Naive thymus-derived CD4-positive, alpha-beta T cell (primary cell): ENCODE results near the gene CLECL1. TPM values are rescaled to one million over a fixed set of nuclear protein-coding genes. Genes with fewer than 3 reads are reported as not detected.
"Not testable (repeated sequence)": the region's sequence is repeated elsewhere in the genome, so short reads cannot be mapped to it uniquely, and the experiment has no call there.

Source experiments
- ATAC-seq: fragments of 150-1000 bp; cut with Tn5 transposase; 2 replicates; pipeline ENCODE4 v1.10.0; 2021; ENCODE audit warnings: mild to moderate bottlenecking, moderate library complexity
- CTCF ChIA-PET: fragments of 350-600 bp; sonication (Branson Sonifier 250); formaldehyde crosslinking; loops from one replicate; lab custom pipeline; 2021; ENCODE audit warnings: antibody characterized with exemption; lab: Charles Lee
- POLR2A ChIA-PET: fragments of 350-600 bp; sonication (Branson Sonifier 250); formaldehyde crosslinking; loops from one replicate; lab custom pipeline; 2021; ENCODE audit warnings: antibody characterized with exemption, inconsistent platforms; lab: Charles Lee
- DNase-seq, 9 donors: peaks; one replicate each; pipeline versions ENCODE4 v3.0.0 to v3.0.0-alpha.2; 2020 to 2022; ENCODE audit warnings: mixed read lengths in 1 of 9
- H3K27ac ChIP-seq: one replicate; pipeline ENCODE4 v1.7.0; 2013; ENCODE audit warnings: mild to moderate bottlenecking, low read depth, low read length, moderate library complexity
- H3K27me3 ChIP-seq, 2 donors: one replicate each; pipeline ENCODE4 v1.7.0; 2013; ENCODE audit warnings: low read length in 2 of 2, mild to moderate bottlenecking in 2 of 2, moderate library complexity in 2 of 2; ENCODE audit not compliant: control insufficient read depth in 2 of 2, insufficient read depth in 2 of 2
- H3K36me3 ChIP-seq, 3 experiments: 1 replicate in 2 of 3; 2 replicates in 1 of 3; pipeline ENCODE4 v1.7.0; 2013; ENCODE audit warnings: low read length in 3 of 3, mild to moderate bottlenecking in 3 of 3, moderate library complexity in 1 of 3; ENCODE audit not compliant: insufficient read depth in 3 of 3, control insufficient read depth in 2 of 3
- H3K4me1 ChIP-seq, 2 donors: one replicate each; pipeline ENCODE4 v1.7.0; 2013; ENCODE audit warnings: low read length in 2 of 2, mild to moderate bottlenecking in 2 of 2, moderate library complexity in 1 of 2; ENCODE audit not compliant: control insufficient read depth in 2 of 2, insufficient read depth in 2 of 2
- H3K4me3 ChIP-seq: 2 replicates; pipeline ENCODE4 v1.7.0; 2013; ENCODE audit warnings: mild to moderate bottlenecking, low read length
- H3K9me3 ChIP-seq, 3 experiments: 1 replicate in 2 of 3; 2 replicates in 1 of 3; pipeline ENCODE4 v1.7.0; 2013; ENCODE audit warnings: low read length in 3 of 3; ENCODE audit not compliant: control insufficient read depth in 2 of 3
- H3K27ac Mint-ChIP-seq, 9 donors: one replicate each; pipeline ENCODE4 v1.8.0; 2020 to 2022; ENCODE audit warnings: mixed read lengths in 9 of 9, mild to moderate bottlenecking in 8 of 9, moderate library complexity in 5 of 9, inconsistent platforms in 2 of 9
- H3K27me3 Mint-ChIP-seq, 5 donors: one replicate each; pipeline ENCODE4 v1.8.0; 2021 to 2022; ENCODE audit warnings: mixed read lengths in 5 of 5, mild to moderate bottlenecking in 1 of 5
- H3K36me3 Mint-ChIP-seq, 5 donors: one replicate each; pipeline ENCODE4 v1.8.0; 2020 to 2022; ENCODE audit warnings: mixed read lengths in 5 of 5, mild to moderate bottlenecking in 3 of 5, inconsistent platforms in 1 of 5
- H3K4me1 Mint-ChIP-seq, 7 donors: one replicate each; pipeline ENCODE4 v1.8.0; 2020 to 2022; ENCODE audit warnings: mixed read lengths in 7 of 7, mild to moderate bottlenecking in 3 of 7, inconsistent platforms in 1 of 7
- H3K4me3 Mint-ChIP-seq, 10 donors: one replicate each; pipeline ENCODE4 v1.8.0; 2020 to 2022; ENCODE audit warnings: mild to moderate bottlenecking in 10 of 10, mixed read lengths in 10 of 10, moderate library complexity in 6 of 10, inconsistent platforms in 2 of 10
- H3K9me3 Mint-ChIP-seq, 11 donors: one replicate each; pipeline ENCODE4 v1.8.0; 2020 to 2022; ENCODE audit warnings: mixed read lengths in 11 of 11, mild to moderate bottlenecking in 4 of 11, inconsistent platforms in 1 of 11, moderate library complexity in 1 of 11
- intact Hi-C, 2 donors: fragments of 100-400 bp; cut with micrococcal nuclease; formaldehyde crosslinking; loops; one replicate each; pipeline ENCODE4 v1.15.1; 2023
- polyA plus RNA-seq, 2 donors: library from polyadenylated mRNA; unstranded; fragments of 300-500 nt; fragmentation: Illumina TruSeq; gene quantifications; one replicate each; pipeline ENCODE4 v1.2.3, GENCODE V29; 2021
- total RNA-seq, 6 experiments: library from RNA in 5 of 6; stranded (reverse) in 5 of 6; gene quantifications; 1 replicate in 5 of 6; 2 replicates in 1 of 6; pipeline ENCODE4 v1.2.3 and lab custom pipeline; 2021 to 2026

Gene CLECL1
- total and polyA plus RNA-seq, 7 experiments from 2014 or later = 0.38 to 6.1 (median 0.43) TPM; not detected in 2

GRCh38 chr12:9708853-9709252 lies 24.0 kb downstream of the CLECL1 start:
- DNase-seq = no peak
- ChIA-PET POLR2A (interaction anchor here (0.7 to 5.3 kb wide), 17 partner anchors 9 to 77 kb away, joined by 3 to 79 read pairs (median 10); partner anchors contain the start of gene CLEC2D), CTCF (interaction anchor here (1.1 to 7.6 kb wide), 20 partner anchors 9 to 375 kb away, joined by 3 to 89 read pairs (median 5); partner anchors contain the start of gene CLEC2D)
- no peak for ATAC-seq
- Mint-ChIP-seq H3K4me1 (peaks cover 34 to 81% (median 79%) of the 10 kb centered on the region in 7 donors), H3K9me3 (peaks cover 0 to 20% (median 7%) of the 10 kb centered on the region in 11 donors), H3K4me3 (peak overlapping the region in 1 of 10 donors; percentile 33), H3K27me3 (no peaks in the 10 kb centered on the region), H3K27ac (peak overlapping the region; percentile 80 to 98 (median 95)), H3K36me3 (peaks cover 5 to 56% (median 13%) of the 10 kb centered on the region in 5 donors)
- H3K4me3 ChIP-seq = no peak overlapping the region
- H3K27me3 ChIP-seq = no peaks in the 10 kb centered on the region
- peaks cover 0 to 3% (median 0%) of the 10 kb centered on the region in 3 experiments for H3K9me3 ChIP-seq
- H3K4me1 ChIP-seq = peaks cover 30 to 31% of the 10 kb centered on the region in 2 donors
- H3K27ac ChIP-seq = peak overlapping the region; percentile 66
- no peaks in the 10 kb centered on the region for H3K36me3 ChIP-seq
- intact Hi-C loops = loop anchor here (1.0 to 10.0 kb wide), 10 partner anchors 16 to 378 kb away; partner anchors contain the start of gene CLEC2D (in 1 of the 2)

GRCh38 chr12:9707864-9708808 lies 24.8 kb downstream of the CLECL1 start:
- Histone ChIP-seq H3K4me3 (peak overlapping the region; percentile 46), H3K27me3 (no peaks in the 10 kb centered on the region), H3K27ac (peak overlapping the region; percentile 66), H3K9me3 (peaks cover 0 to 3% (median 0%) of the 10 kb centered on the region in 3 experiments), H3K36me3 (no peaks in the 10 kb centered on the region), H3K4me1 (peaks cover 30 to 31% of the 10 kb centered on the region in 2 donors)
- H3K4me3 Mint-ChIP-seq = peak overlapping the region; percentile 56 to 82 (median 73)
- intact Hi-C loops = loop anchor here (1.0 to 10.0 kb wide), 11 partner anchors 17 to 377 kb away; partner anchors contain the start of gene CLEC2D (in 1 of the 2)
- POLR2A ChIA-PET = interaction anchor here (0.7 to 5.3 kb wide), 21 partner anchors 8 to 93 kb away, joined by 3 to 79 read pairs (median 7); partner anchors contain the start of gene CLEC2D
- peaks cover 5 to 56% (median 13%) of the 10 kb centered on the region in 5 donors for H3K36me3 Mint-ChIP-seq
- DNase-seq (peak; percentile 35 to 79 (median 72)), ATAC-seq (peak; percentile 92)
- peaks cover 34 to 86% (median 81%) of the 10 kb centered on the region in 7 donors for H3K4me1 Mint-ChIP-seq
- peaks cover 0 to 20% (median 7%) of the 10 kb centered on the region in 11 donors for H3K9me3 Mint-ChIP-seq
- CTCF ChIA-PET = interaction anchor here (0.6 to 7.6 kb wide), 27 partner anchors 9 to 377 kb away, joined by 3 to 89 read pairs (median 5); partner anchors contain the start of gene CLEC2D
- peak overlapping the region; percentile 80 to 98 (median 95) for H3K27ac Mint-ChIP-seq
- no peaks in the 10 kb centered on the region for H3K27me3 Mint-ChIP-seq

GRCh38 chr12:9707356-9707755 lies 25.5 kb downstream of the CLECL1 start:
- intact Hi-C loops = loop anchor here (2.0 to 10.0 kb wide), 4 partner anchors 17 to 243 kb away; no protein-coding TSS in a partner anchor
- H3K4me1 Mint-ChIP-seq = peaks cover 40 to 93% (median 87%) of the 10 kb centered on the region in 7 donors
- peak overlapping the region; percentile 66 for H3K27ac ChIP-seq
- no peaks in the 10 kb centered on the region for H3K27me3 ChIP-seq
- DNase-seq = no peak
- CTCF ChIA-PET = interaction anchor here (0.9 to 7.6 kb wide), 13 partner anchors 24 to 90 kb away, joined by 3 to 89 read pairs (median 5); partner anchors contain the start of gene CLEC2D
- peak overlapping the region; percentile 80 to 98 (median 95) for H3K27ac Mint-ChIP-seq
- no peak for ATAC-seq
- H3K36me3 Mint-ChIP-seq = peaks cover 5 to 57% (median 13%) of the 10 kb centered on the region in 5 donors
- POLR2A ChIA-PET = interaction anchor here (0.7 to 5.3 kb wide), 19 partner anchors 19 to 92 kb away, joined by 3 to 79 read pairs (median 8); partner anchors contain the start of gene CLEC2D
- H3K27me3 Mint-ChIP-seq = no peaks in the 10 kb centered on the region
- peak overlapping the region; percentile 56 to 82 (median 73) for H3K4me3 Mint-ChIP-seq
- no peaks in the 10 kb centered on the region for H3K36me3 ChIP-seq
- H3K4me3 ChIP-seq = peak overlapping the region; percentile 46
- H3K9me3 ChIP-seq = peaks cover 0 to 3% (median 0%) of the 10 kb centered on the region in 3 experiments
- peaks cover 0 to 20% (median 7%) of the 10 kb centered on the region in 11 donors for H3K9me3 Mint-ChIP-seq
- peaks cover 37 to 39% of the 10 kb centered on the region in 2 donors for H3K4me1 ChIP-seq

- H3K9me3 ChIP-seq = peaks cover 0 to 3% (median 0%) of the 10 kb centered on the region in 3 experiments
- CTCF ChIA-PET = interaction anchor here (0.7 to 7.6 kb wide), 5 partner anchors 16 to 73 kb away, joined by 3 to 89 read pairs (median 4); partner anchors contain the start of gene CLEC2D
- POLR2A ChIA-PET = interaction anchor here (0.7 to 5.3 kb wide), 16 partner anchors 9 to 91 kb away, joined by 3 to 79 read pairs (median 4); no protein-coding TSS in a partner anchor
- H3K27ac ChIP-seq = peak overlapping the region; percentile 50
- DNase-seq (peak in 2 of 9 donors; percentile 22 to 23), ATAC-seq (no peak)
- H3K27ac Mint-ChIP-seq = peak overlapping the region; percentile 58 to 96 (median 87)
- peak overlapping the region; percentile 13 for H3K4me3 ChIP-seq
- H3K9me3 Mint-ChIP-seq = peaks cover 0 to 28% (median 12%) of the 10 kb centered on the region in 11 donors
- H3K27me3 Mint-ChIP-seq = no peaks in the 10 kb centered on the region
- no peaks in the 10 kb centered on the region for H3K36me3 ChIP-seq
- peaks cover 44 to 95% (median 88%) of the 10 kb centered on the region in 7 donors for H3K4me1 Mint-ChIP-seq
- H3K4me3 Mint-ChIP-seq = peak overlapping the region in 9 of 10 donors; percentile 61 to 81 (median 70)
- intact Hi-C loops = loop anchor here (2.0 to 10.0 kb wide), 4 partner anchors 19 to 241 kb away; no protein-coding TSS in a partner anchor
- H3K36me3 Mint-ChIP-seq = peaks cover 5 to 53% (median 13%) of the 10 kb centered on the region in 5 donors
- H3K27me3 ChIP-seq = no peaks in the 10 kb centered on the region
- peaks cover 49% of the 10 kb centered on the region in 2 donors for H3K4me1 ChIP-seq
Measured at GRCh38 chr12:9706086-9706685, 26.7 kb downstream of the CLECL1 start.

- H3K27ac ChIP-seq, H3K4me3 ChIP-seq, H3K27me3 ChIP-seq, CTCF ChIA-PET, ATAC-seq, H3K27me3 Mint-ChIP-seq, DNase-seq, H3K9me3 ChIP-seq, H3K36me3 ChIP-seq: not testable (repeated sequence)
- POLR2A ChIA-PET = interaction anchor here (0.6 to 6.6 kb wide), 6 partner anchors 28 to 71 kb away, joined by 4 to 104 read pairs (median 6); partner anchors contain the start of gene CLEC2D
- peaks cover 49 to 56% of the 10 kb centered on the region in 2 donors for H3K4me1 ChIP-seq
- H3K27ac Mint-ChIP-seq = peak overlapping the region in 8 of 9 donors; percentile 41 to 95 (median 76)
- intact Hi-C loops = loop anchor here (10.0 kb wide), 2 partner anchors 190 to 240 kb away; no protein-coding TSS in a partner anchor
- peaks cover 3 to 44% (median 16%) of the 10 kb centered on the region in 11 donors for H3K9me3 Mint-ChIP-seq
- H3K4me3 Mint-ChIP-seq = peak overlapping the region in 4 of 10 donors; percentile 10 to 70 (median 23)
- peaks cover 44 to 96% (median 90%) of the 10 kb centered on the region in 7 donors for H3K4me1 Mint-ChIP-seq
- H3K36me3 Mint-ChIP-seq = peaks cover 10 to 56% (median 18%) of the 10 kb centered on the region in 5 donors
Measured at GRCh38 chr12:9704561-9704960, 28.3 kb downstream of the CLECL1 start.
